HCT116 (cell line): ENCODE measurements around the gene LSAMP.

Source experiments
- CEBPB ChIP-seq: IDR thresholded peaks from 2 replicates; pipeline ENCODE4 v1.6.1; 2012; ENCODE audit warnings: low read depth
- CTCF ChIP-seq, 3 experiments: fragments of 200-600 bp in 1 of 3; sonication (generic) in 1 of 3; IDR thresholded peaks in 2 of 3; conservative IDR thresholded peaks in 1 of 3; 2 replicates each; pipeline ENCODE4 v1.5.1; 2012 to 2017; ENCODE audit warnings: low read depth in 2 of 3, low read length in 2 of 3, antibody characterized with exemption in 1 of 3, borderline replicate concordance in 1 of 3, control low read depth in 1 of 3, mild to moderate bottlenecking in 1 of 3, mixed read lengths in 1 of 3, mixed run types in 1 of 3, moderate library complexity in 1 of 3; ENCODE audit not compliant: insufficient read depth in 1 of 3
- EZH2 ChIP-seq: fragments of 200-600 bp; sonication (generic); IDR thresholded peaks from 2 replicates; pipeline ENCODE4 v1.6.1; 2017; ENCODE audit warnings: antibody characterized with exemption, mixed run types
- EZH2phosphoT487 ChIP-seq: fragments of 200-600 bp; IDR thresholded peaks from 2 replicates; pipeline ENCODE4 v1.6.1; 2018; ENCODE audit warnings: antibody characterized with exemption, borderline replicate concordance
- MAX ChIP-seq: IDR thresholded peaks from 2 replicates; pipeline ENCODE4 v1.6.1; 2012
- POLR2A ChIP-seq: IDR thresholded peaks from 2 replicates; pipeline ENCODE4 v1.7.0; 2011; ENCODE audit warnings: borderline replicate concordance; ENCODE audit not compliant: insufficient read depth, insufficient read length; ENCODE audit errors: extremely low read depth
- POLR2AphosphoS5 ChIP-seq: IDR thresholded peaks from 2 replicates; pipeline ENCODE4 v1.6.1; 2011; ENCODE audit warnings: mild to moderate bottlenecking, low read depth, low read length, moderate library complexity
- REST ChIP-seq: IDR thresholded peaks from 2 replicates; pipeline ENCODE4 v1.6.1; 2012; ENCODE audit warnings: low read depth
- SIN3A ChIP-seq: IDR thresholded peaks from 2 replicates; pipeline ENCODE4 v1.6.1; 2012; ENCODE audit warnings: low read depth
- SP1 ChIP-seq: IDR thresholded peaks from 2 replicates; pipeline ENCODE4 v1.6.1; 2012; ENCODE audit warnings: low read depth
- TCF7L2 ChIP-seq: IDR thresholded peaks from 2 replicates; pipeline ENCODE4 v1.7.0; 2011; ENCODE audit warnings: borderline replicate concordance, inconsistent platforms; ENCODE audit not compliant: insufficient read depth, insufficient read length; ENCODE audit errors: extremely low read depth
- ZNF274 ChIP-seq: fragments of 200-500 bp; sonication (Bioruptor generic); IDR thresholded peaks from 2 replicates; pipeline ENCODE4 v1.6.1; 2014; ENCODE audit warnings: mild to moderate bottlenecking, low read depth, low read length, inconsistent platforms

GRCh38 chr3:115806501-115806900, 638.8 kb downstream of the LSAMP start:
- TF ChIP-seq POLR2AphosphoS5 (no peak), CTCF (IDR thresholded peaks at IDR 0.05 in 2 of 3, conservative IDR thresholded peaks at IDR 0.05 in 1 of 3; ENCODE audit: borderline replicate concordance in 1 of 3, insufficient read depth in 1 of 3, low read depth in 2 of 3, low read length in 2 of 3) (no peak), EZH2 (no peak), ZNF274 (no peak), TCF7L2 (no peak), REST (no peak), CEBPB (no peak), MAX (no peak), POLR2A (no peak), SP1 (no peak), SIN3A (no peak), EZH2phosphoT487 (no peak)
